MM.1S (cell line): Measurements from ENCODE around the gene CHCHD3.

Experiments used
- DNase-seq: peaks from one replicate; pipeline ENCODE4 v3.0.0-alpha.2; 2015
- H2AFZ ChIP-seq: fragments of 300-600 bp; sonication (generic); 2 replicates; pipeline ENCODE4 v1.6.0; 2016; ENCODE audit warnings: antibody characterized with exemption, low read length
- H3F3A ChIP-seq: fragments of 300-600 bp; sonication (generic); 2 replicates; pipeline ENCODE4 v1.6.1; 2016; ENCODE audit warnings: mild to moderate bottlenecking, antibody characterized with exemption, low read length, moderate library complexity, mixed read lengths; ENCODE audit not compliant: insufficient read depth
- H3K27ac ChIP-seq: fragments of 300-600 bp; sonication (generic); 2 replicates; pipeline ENCODE4 v1.5.1; 2016; ENCODE audit warnings: mild to moderate bottlenecking, low read length
- H3K27me3 ChIP-seq: fragments of 300-600 bp; sonication (generic); replicated peaks from 2 replicates; pipeline ENCODE4 v1.6.0; 2016; ENCODE audit warnings: low read length; ENCODE audit not compliant: insufficient read depth
- H3K36me3 ChIP-seq: fragments of 300-600 bp; sonication (generic); replicated peaks from 2 replicates; pipeline ENCODE4 v1.6.1; 2016; ENCODE audit warnings: mild to moderate bottlenecking, low read length, mixed read lengths; ENCODE audit not compliant: insufficient read depth
- H3K4me1 ChIP-seq: fragments of 300-600 bp; sonication (generic); 2 replicates; pipeline ENCODE4 v1.6.1; 2016; ENCODE audit warnings: low read length, mixed read lengths
- H3K4me2 ChIP-seq: fragments of 300-600 bp; sonication (generic); 2 replicates; pipeline ENCODE4 v1.6.0; 2016; ENCODE audit warnings: low read depth, low read length
- H3K4me3 ChIP-seq: fragments of 300-600 bp; sonication (generic); 2 replicates; pipeline ENCODE4 v1.5.1; 2016; ENCODE audit warnings: low read length, mixed read lengths
- H3K79me2 ChIP-seq: fragments of 300-600 bp; sonication (generic); 2 replicates; pipeline ENCODE4 v1.6.1; 2016; ENCODE audit warnings: mixed run types, low read length, mixed read lengths
- H3K9ac ChIP-seq: fragments of 300-600 bp; sonication (generic); 2 replicates; pipeline ENCODE4 v1.6.1; 2016; ENCODE audit warnings: low read length, mixed read lengths
- H3K9me2 ChIP-seq: fragments of 300-600 bp; sonication (generic); replicated peaks from 2 replicates; pipeline ENCODE4 v1.6.1; 2016; ENCODE audit warnings: mild to moderate bottlenecking, low read length, mixed read lengths; ENCODE audit not compliant: insufficient read depth
- H3K9me3 ChIP-seq: fragments of 300-600 bp; sonication (generic); replicated peaks from 2 replicates; pipeline ENCODE4 v1.6.1; 2016; ENCODE audit warnings: mild to moderate bottlenecking, low read length, mixed read lengths; ENCODE audit not compliant: insufficient read depth
- H4K20me1 ChIP-seq: fragments of 300-600 bp; sonication (generic); 2 replicates; pipeline ENCODE4 v1.6.1; 2016; ENCODE audit warnings: mild to moderate bottlenecking, low read length, moderate library complexity, mixed read lengths; ENCODE audit not compliant: insufficient read depth
- CTCF ChIP-seq: fragments of 300-600 bp; sonication (generic); IDR thresholded peaks from 2 replicates; pipeline ENCODE4 v1.5.1; 2016; ENCODE audit warnings: antibody characterized with exemption, low read length, mixed read lengths
- EZH2 ChIP-seq: fragments of 300-600 bp; sonication (generic); optimal IDR thresholded peaks from 2 replicates; pipeline ENCODE3; 2017; ENCODE audit warnings: low read depth, mild to moderate bottlenecking, antibody characterized with exemption, low read length, mixed read lengths
- EZH2phosphoT487 ChIP-seq: fragments of 300-600 bp; sonication (generic); IDR thresholded peaks from 2 replicates; pipeline ENCODE4 v1.6.1; 2018; ENCODE audit warnings: antibody characterized with exemption, low read length

CHCHD3 gene

DNA sequence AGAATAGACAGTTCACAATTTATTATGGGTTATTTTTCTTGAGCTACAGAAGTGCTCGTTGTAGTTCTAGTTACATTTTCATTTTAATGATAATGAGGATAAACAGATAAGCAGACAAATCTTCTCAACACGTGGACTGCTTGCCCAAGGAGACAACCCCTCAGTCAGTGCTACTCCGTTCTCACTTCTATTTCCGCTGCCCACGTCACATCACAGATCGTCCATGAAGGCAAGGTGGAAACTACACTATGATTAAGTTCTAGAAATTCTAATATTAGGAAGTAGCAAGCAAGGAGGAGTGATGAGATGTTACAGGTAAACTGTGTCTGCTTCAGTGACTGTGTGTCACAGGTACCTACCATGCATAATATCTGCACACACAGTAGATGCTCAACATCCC, 210.5 kb downstream of the CHCHD3 start:
- Histone ChIP-seq H3K9me3 (no peaks in the 10 kb centered on the region), H3K36me3 (no peaks in the 10 kb centered on the region), H3K27me3 (no peaks in the 10 kb centered on the region), H3K4me2 (no peak overlapping the region), H3K4me3 (no peak overlapping the region), H3K4me1 (no peaks in the 10 kb centered on the region), H3K9ac (no peak overlapping the region), H3K9me2 (no peaks in the 10 kb centered on the region), H3K27ac (no peak overlapping the region), H4K20me1 (no peaks in the 10 kb centered on the region), H3K79me2 (0 out of 2 replicates have a peak, but pooled peaks cover 10% of the 10 kb centered on the region), H2AFZ (no peak overlapping the region), H3F3A (no peaks in the 10 kb centered on the region)
- TF ChIP-seq EZH2 (no peak), EZH2phosphoT487 (no peak), CTCF (no peak)
- no peak for DNase-seq

- no peak for DNase-seq
- Histone ChIP-seq H3F3A (no peaks in the 10 kb centered on the region), H3K9me3 (no peaks in the 10 kb centered on the region), H3K9ac (no peak overlapping the region), H2AFZ (no peak overlapping the region), H3K27me3 (no peaks in the 10 kb centered on the region), H3K36me3 (no peaks in the 10 kb centered on the region), H3K79me2 (0 out of 2 replicates have a peak, but pooled peaks cover 17% of the 10 kb centered on the region), H3K4me1 (no peaks in the 10 kb centered on the region), H3K4me3 (no peak overlapping the region), H3K9me2 (no peaks in the 10 kb centered on the region), H3K27ac (no peak overlapping the region), H3K4me2 (no peak overlapping the region), H4K20me1 (no peaks in the 10 kb centered on the region)
- TF ChIP-seq CTCF: no peak
- TF ChIP-seq EZH2phosphoT487: no peak
- TF ChIP-seq EZH2: no peak
Measured at GRCh38 chr7:132869166-132869861, 212.6 kb downstream of the CHCHD3 start.

GRCh38 chr7:132866551-132866950, 215.3 kb downstream of the CHCHD3 start:
- no peak overlapping the region for H3K4me3 ChIP-seq
- no peak overlapping the region for H3K9ac ChIP-seq
- 0 out of 2 replicates have a peak, but pooled peaks cover 17% of the 10 kb centered on the region for H3K79me2 ChIP-seq
- no peaks in the 10 kb centered on the region for H3K27me3 ChIP-seq
- H4K20me1 ChIP-seq: no peaks in the 10 kb centered on the region
- H3K36me3 ChIP-seq: no peaks in the 10 kb centered on the region
- H2AFZ ChIP-seq: no peak overlapping the region
- no peak for TF ChIP-seq CTCF
- H3K27ac ChIP-seq: no peak overlapping the region
- H3K4me1 ChIP-seq: no peaks in the 10 kb centered on the region
- no peaks in the 10 kb centered on the region for H3F3A ChIP-seq
- no peaks in the 10 kb centered on the region for H3K9me3 ChIP-seq
- H3K9me2 ChIP-seq: no peaks in the 10 kb centered on the region
- no peak for DNase-seq
- H3K4me2 ChIP-seq: no peak overlapping the region
